ENCODE measurements around the gene PRSS2.

GRCh38 chr7:142802301-142802700 lies 31.5 kb downstream of the PRSS2 start:
- TF ChIP-seq CTCF (IDR thresholded peaks at IDR 0.05) = no peak
- TF ChIP-seq EZH2 (IDR thresholded peaks at IDR 0.05; ENCODE audit: borderline replicate concordance, insufficient read depth, low read depth, low read length, poor library complexity, severe bottlenecking) = no peak
